NCI-H2029 treated with DMSO at 0.1 percent for 48 hours (cell line): ENCODE results near the gene SMARCA2.

Experiments
- DNase-seq: peaks from one replicate; lab custom pipeline; 2025; lab: John Stamatoyannopoulos, UW

The SMARCA2 gene

GRCh38 chr9:2174306-2174705, 159.2 kb downstream of the SMARCA2 start:
- no peak for DNase-seq

GRCh38 chr9:2174911-2175310, 159.8 kb downstream of the SMARCA2 start:
- DNase-seq = no peak

GRCh38 chr9:2177121-2177520, 162.0 kb downstream of the SMARCA2 start:
- DNase-seq = no peak

- DNase-seq = no peak
These were observed 163.0 kb downstream of the SMARCA2 start for GRCh38 chr9:2178034-2178734.

GRCh38 chr9:2179567-2179966, 164.4 kb downstream of the SMARCA2 start:
- no peak for DNase-seq

GRCh38 chr9:2180154-2180553, 165.0 kb downstream of the SMARCA2 start:
- no peak for DNase-seq

- no peak for DNase-seq
These were observed 165.6 kb downstream of the SMARCA2 start for GRCh38 chr9:2180704-2181103.

GRCh38 chr9:2181792-2182191, 166.6 kb downstream of the SMARCA2 start:
- DNase-seq = no peak

GRCh38 chr9:2190939-2191608, 175.9 kb downstream of the SMARCA2 start:
- no peak for DNase-seq

GRCh38 chr9:2191609-2191972, 176.4 kb downstream of the SMARCA2 start:
- no peak for DNase-seq

GRCh38 chr9:2192356-2192979, 177.3 kb downstream of the SMARCA2 start:
- no peak for DNase-seq

- DNase-seq = no peak
These were observed 178.4 kb downstream of the SMARCA2 start for GRCh38 chr9:2193552-2193951.

GRCh38 chr9:2195211-2195610, 180.1 kb downstream of the SMARCA2 start:
- DNase-seq = no peak

- no peak for DNase-seq
These were observed 181.6 kb downstream of the SMARCA2 start for GRCh38 chr9:2196757-2197156.

- DNase-seq = no peak
These were observed 183.9 kb downstream of the SMARCA2 start for GRCh38 chr9:2198956-2199635.

- no peak for DNase-seq
These were observed 185.1 kb downstream of the SMARCA2 start for GRCh38 chr9:2199999-2200796.

GRCh38 chr9:2208465-2208864, 193.3 kb downstream of the SMARCA2 start:
- DNase-seq = no peak

GRCh38 chr9:2208991-2209390, 193.8 kb downstream of the SMARCA2 start:
- DNase-seq = no peak

- no peak for DNase-seq
These were observed 194.3 kb downstream of the SMARCA2 start for GRCh38 chr9:2209400-2209799.

GRCh38 chr9:2210201-2210600, 195.1 kb downstream of the SMARCA2 start:
- no peak for DNase-seq

- DNase-seq = no peak
These were observed 198.8 kb downstream of the SMARCA2 start for GRCh38 chr9:2213830-2214468.
